GM12891 (cell line): ENCODE results near the gene GTF2A2.

Experiments
- PAX5 ChIP-seq: IDR thresholded peaks from 2 replicates; pipeline ENCODE4 v1.6.1; 2011; ENCODE audit warnings: low read length, moderate library complexity, mild to moderate bottlenecking; ENCODE audit not compliant: insufficient read depth, severe bottlenecking
- POLR2A ChIP-seq: IDR thresholded peaks from 2 replicates; pipeline ENCODE4 v1.6.1; 2011; ENCODE audit warnings: low read depth, low read length, control low read depth
- SPI1 ChIP-seq: IDR thresholded peaks from 2 replicates; pipeline ENCODE4 v1.6.1; 2011; ENCODE audit warnings: low read depth, low read length, control low read depth

- TF ChIP-seq POLR2A (no peak), SPI1 (no peak), PAX5 (no peak)
Measured at GRCh38 chr15:59703979-59704796, 46.9 kb upstream of the GTF2A2 start.
